Measurements from ENCODE around the gene EML1. TPM values are rescaled to one million over a fixed set of nuclear protein-coding genes. Genes with fewer than 3 reads are reported as not detected.

EML1 gene
- total RNA-seq, 2 experiments from 2014 or later = 0.91 to 1.2 TPM

DNA sequence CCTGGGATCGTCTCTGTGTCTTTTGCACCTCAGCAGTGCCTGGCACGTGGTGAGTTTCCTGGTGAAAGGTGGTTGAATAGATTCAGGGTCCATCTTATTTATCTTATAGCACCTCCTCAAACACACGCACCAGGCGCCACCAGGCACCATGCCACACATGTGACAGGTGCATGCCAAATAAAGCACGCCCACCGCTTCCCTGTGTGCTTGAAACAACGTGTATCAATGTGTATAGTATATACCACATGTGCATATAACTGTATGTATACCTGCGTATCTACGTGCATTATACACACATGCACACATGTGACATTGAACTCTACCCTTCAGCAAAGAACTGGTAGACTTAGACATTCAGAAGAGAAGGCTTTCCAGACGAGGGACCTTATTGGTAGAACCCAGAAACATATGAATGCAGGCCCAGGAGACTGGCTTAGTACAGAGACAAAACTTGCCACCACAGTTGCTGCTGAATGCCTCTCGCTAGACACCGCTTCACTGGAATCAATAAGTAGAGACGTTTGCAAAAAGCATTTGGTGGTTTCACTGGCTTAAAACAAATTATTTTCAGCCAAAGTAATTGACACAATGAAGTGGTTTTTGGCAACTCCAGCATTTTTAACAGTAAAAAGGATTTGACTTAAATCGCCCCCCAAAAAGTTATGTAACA is 10.0 kb downstream of the EML1 start:
- no peaks in the 10 kb centered on the region for H3K36me3 Mint-ChIP-seq (ENCODE audit: low read depth)
- peaks cover 10% of the 10 kb centered on the region for H3K27me3 Mint-ChIP-seq (ENCODE audit: low read depth)
- H3K27ac Mint-ChIP-seq = no peak overlapping the region
- H3K9me3 Mint-ChIP-seq = no peaks in the 10 kb centered on the region
- no peak for DNase-seq
- CTCF ChIA-PET = interaction anchor here (0.6 to 0.7 kb wide), 2 partner anchors 8 to 96 kb away, joined by 3 read pairs; no protein-coding TSS in a partner anchor
- no peak overlapping the region for H3K4me3 Mint-ChIP-seq
- intact Hi-C loops (cut with micrococcal nuclease) = no loop called here
- no peaks in the 10 kb centered on the region for H3K4me1 Mint-ChIP-seq (ENCODE audit: low read depth)

DNA sequence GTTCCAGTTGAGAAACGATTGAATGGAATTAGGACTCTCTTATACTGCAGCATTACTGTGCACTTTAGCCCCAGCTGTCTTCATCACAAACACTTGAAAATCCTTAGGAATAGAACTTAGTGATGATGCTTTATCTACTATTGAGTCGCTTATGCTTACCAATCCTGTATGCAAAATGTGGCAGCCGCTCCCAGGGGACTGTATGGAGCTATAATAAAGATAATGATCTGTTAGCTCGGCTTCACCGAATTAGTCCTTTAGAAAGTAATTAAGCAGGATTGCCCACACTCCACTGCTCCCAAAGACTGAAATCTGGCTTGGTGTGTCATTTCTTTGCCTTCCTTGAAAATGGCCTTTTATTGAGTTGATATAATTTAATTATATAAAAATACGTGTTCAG is 10.6 kb downstream of the EML1 start:
- peaks cover 10% of the 10 kb centered on the region for H3K27me3 Mint-ChIP-seq (ENCODE audit: low read depth)
- H3K27ac Mint-ChIP-seq = no peak overlapping the region
- no peak for DNase-seq
- no peaks in the 10 kb centered on the region for H3K9me3 Mint-ChIP-seq
- CTCF ChIA-PET = interaction anchor here (1.3 kb wide), 1 partner anchor 13 kb away, joined by 4 read pairs; no protein-coding TSS in a partner anchor
- no peak overlapping the region for H3K4me3 Mint-ChIP-seq
- intact Hi-C loops (cut with micrococcal nuclease) = no loop called here
- no peaks in the 10 kb centered on the region for H3K36me3 Mint-ChIP-seq (ENCODE audit: low read depth)
- H3K4me1 Mint-ChIP-seq (ENCODE audit: low read depth) = no peaks in the 10 kb centered on the region

DNA sequence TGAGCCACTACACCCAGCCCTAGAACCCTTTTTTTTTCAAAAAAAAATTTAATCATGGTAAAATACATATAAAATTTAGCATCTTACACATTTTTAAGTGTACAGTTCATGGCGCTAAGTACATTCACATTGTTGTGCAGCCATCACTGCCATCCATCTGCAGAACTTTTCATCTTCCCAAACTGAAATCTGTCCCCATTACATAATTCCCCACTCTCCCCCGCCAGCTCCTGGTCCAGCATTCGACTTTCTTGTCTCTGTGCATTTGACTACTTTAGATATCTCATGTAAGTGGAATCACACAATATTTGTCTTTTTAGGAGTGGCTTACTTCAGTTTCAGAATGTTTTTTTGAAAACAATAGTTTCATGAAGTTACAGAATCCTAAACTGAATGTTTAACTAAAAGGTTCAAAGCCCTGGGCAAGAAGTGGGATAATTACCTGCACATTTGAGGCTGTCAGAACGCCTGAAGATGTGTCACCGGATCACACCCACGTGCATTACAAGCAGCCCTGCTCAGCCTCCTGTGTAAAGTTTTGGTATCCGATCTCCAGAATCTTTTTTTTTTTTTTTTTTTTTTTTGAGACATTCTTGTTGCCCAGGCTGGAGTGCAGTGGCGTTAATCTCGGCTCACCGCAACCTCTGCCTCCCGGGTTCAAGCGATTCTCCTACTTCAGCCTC is 12.7 kb downstream of the EML1 start:
- H3K4me1 Mint-ChIP-seq (ENCODE audit: low read depth) = no peaks in the 10 kb centered on the region
- no peaks in the 10 kb centered on the region for H3K36me3 Mint-ChIP-seq (ENCODE audit: low read depth)
- H3K9me3 Mint-ChIP-seq = no peaks in the 10 kb centered on the region
- no peak overlapping the region for H3K4me3 Mint-ChIP-seq
- peaks cover 10% of the 10 kb centered on the region for H3K27me3 Mint-ChIP-seq (ENCODE audit: low read depth)
- no peak for DNase-seq
- H3K27ac Mint-ChIP-seq = no peak overlapping the region
- CTCF ChIA-PET = no interaction called here
- intact Hi-C loops (cut with micrococcal nuclease) = no loop called here

DNA sequence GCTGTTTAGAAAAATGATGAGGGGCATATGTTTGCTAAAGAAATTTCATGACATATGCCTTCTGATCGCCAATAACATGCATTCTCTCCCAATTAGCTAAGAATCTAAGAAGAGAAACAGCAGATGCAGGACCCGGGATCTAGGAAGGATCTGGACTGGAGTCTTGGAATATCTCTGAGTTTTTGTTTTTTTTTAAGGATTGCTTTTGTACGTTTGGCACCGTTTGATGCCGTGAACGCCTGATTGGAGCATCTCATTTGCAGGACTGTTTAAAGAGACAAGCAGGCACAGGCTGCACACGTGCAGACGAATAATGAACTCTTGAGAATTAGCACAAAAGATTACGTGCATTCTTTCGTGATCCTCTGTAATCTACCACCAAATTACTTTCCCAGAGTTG is 13.6 kb downstream of the EML1 start:
- H3K4me3 Mint-ChIP-seq = no peak overlapping the region
- intact Hi-C loops (cut with micrococcal nuclease) = no loop called here
- DNase-seq = no peak
- no peaks in the 10 kb centered on the region for H3K9me3 Mint-ChIP-seq
- H3K36me3 Mint-ChIP-seq (ENCODE audit: low read depth) = no peaks in the 10 kb centered on the region
- CTCF ChIA-PET = no interaction called here
- no peaks in the 10 kb centered on the region for H3K4me1 Mint-ChIP-seq (ENCODE audit: low read depth)
- H3K27me3 Mint-ChIP-seq (ENCODE audit: low read depth) = peaks cover 6% of the 10 kb centered on the region
- H3K27ac Mint-ChIP-seq = no peak overlapping the region

DNA sequence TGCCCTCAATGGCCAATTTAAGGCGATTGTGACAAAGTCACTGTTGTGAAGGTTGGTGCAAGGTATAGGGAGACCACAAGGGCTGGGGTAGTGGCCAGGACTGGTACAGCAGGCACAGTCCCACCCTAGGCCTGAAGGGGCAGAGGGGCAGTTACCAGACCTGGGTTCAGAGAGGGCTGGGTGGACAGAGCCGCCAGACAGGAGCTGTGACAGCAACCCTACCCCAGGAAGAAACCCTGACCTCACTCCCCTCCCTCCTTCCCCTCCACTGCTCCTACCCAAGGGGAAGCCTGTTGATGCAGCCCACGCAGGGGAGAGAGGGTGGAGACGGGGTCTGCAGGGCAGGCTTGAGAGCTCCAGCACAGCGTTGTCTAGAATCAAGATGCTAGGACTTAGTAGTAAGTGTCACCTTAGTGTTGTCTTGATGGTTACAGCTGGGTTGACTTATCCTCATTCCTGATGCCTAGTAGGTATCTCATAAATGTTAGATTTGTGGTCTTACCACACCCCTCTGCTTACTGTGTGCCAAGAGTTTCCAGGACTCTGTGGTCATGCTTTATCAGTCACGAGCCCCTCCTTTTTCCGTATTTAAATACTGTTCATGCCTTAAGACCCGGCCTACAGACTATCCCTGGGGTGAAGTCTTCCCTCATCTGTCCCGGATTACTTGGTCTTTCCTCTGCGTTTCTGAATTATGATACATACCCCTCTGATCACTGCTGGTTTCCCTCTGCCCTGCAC is 14.4 kb downstream of the EML1 start:
- H3K4me3 Mint-ChIP-seq = no peak overlapping the region
- intact Hi-C loops (cut with micrococcal nuclease) = no loop called here
- H3K4me1 Mint-ChIP-seq (ENCODE audit: low read depth) = no peaks in the 10 kb centered on the region
- no peak overlapping the region for H3K27ac Mint-ChIP-seq
- CTCF ChIA-PET = no interaction called here
- no peak for DNase-seq
- no peaks in the 10 kb centered on the region for H3K36me3 Mint-ChIP-seq (ENCODE audit: low read depth)
- no peaks in the 10 kb centered on the region for H3K9me3 Mint-ChIP-seq
- peaks cover 6% of the 10 kb centered on the region for H3K27me3 Mint-ChIP-seq (ENCODE audit: low read depth)

DNA sequence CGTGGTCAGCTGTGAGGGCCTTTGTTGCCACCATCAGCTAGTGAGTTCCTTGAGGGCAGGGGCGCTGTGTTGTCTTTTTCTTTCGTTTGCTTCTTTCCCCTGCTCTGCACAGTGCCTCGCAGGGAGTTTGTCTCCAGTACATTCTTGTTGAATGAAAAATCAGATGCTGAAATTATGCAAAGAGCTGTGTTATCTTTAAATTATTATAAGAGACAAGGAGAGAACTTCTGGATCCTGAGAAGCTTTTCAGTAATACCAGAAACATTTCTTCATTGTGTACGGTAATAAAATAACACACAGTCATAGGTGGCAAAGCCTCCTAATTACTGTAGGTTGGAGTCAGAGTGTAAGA is 14.9 kb downstream of the EML1 start:
- Mint-ChIP-seq H3K4me3 (no peak overlapping the region), H3K9me3 (no peaks in the 10 kb centered on the region), H3K4me1 (ENCODE audit: low read depth) (no peaks in the 10 kb centered on the region), H3K27me3 (ENCODE audit: low read depth) (peaks cover 7% of the 10 kb centered on the region), H3K27ac (no peak overlapping the region), H3K36me3 (ENCODE audit: low read depth) (no peaks in the 10 kb centered on the region)
- intact Hi-C loops (cut with micrococcal nuclease) = no loop called here
- CTCF ChIA-PET = no interaction called here
- no peak for DNase-seq

DNA sequence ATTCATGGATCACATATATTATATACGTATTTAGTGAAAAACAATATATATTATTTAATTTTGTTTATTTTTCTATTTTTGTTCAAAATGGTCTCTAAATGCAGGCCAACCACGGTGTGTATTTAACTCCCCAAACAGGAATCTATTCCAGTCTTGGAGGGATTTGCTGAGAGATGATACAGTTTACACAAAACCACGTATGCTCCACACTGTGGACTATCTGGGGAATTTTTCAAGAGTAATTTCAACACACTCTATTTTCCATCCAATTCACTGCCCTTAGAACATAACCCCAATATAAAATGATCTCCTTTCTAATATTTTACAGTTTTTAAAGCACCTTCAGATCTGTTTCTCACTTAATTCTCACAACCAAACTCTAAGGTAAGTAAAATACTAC is 15.3 kb downstream of the EML1 start:
- Mint-ChIP-seq H3K4me3 (no peak overlapping the region), H3K9me3 (no peaks in the 10 kb centered on the region), H3K27me3 (ENCODE audit: low read depth) (peaks cover 7% of the 10 kb centered on the region), H3K36me3 (ENCODE audit: low read depth) (no peaks in the 10 kb centered on the region), H3K27ac (no peak overlapping the region), H3K4me1 (ENCODE audit: low read depth) (no peaks in the 10 kb centered on the region)
- CTCF ChIA-PET = no interaction called here
- DNase-seq = no peak
- intact Hi-C loops (cut with micrococcal nuclease) = no loop called here

DNA sequence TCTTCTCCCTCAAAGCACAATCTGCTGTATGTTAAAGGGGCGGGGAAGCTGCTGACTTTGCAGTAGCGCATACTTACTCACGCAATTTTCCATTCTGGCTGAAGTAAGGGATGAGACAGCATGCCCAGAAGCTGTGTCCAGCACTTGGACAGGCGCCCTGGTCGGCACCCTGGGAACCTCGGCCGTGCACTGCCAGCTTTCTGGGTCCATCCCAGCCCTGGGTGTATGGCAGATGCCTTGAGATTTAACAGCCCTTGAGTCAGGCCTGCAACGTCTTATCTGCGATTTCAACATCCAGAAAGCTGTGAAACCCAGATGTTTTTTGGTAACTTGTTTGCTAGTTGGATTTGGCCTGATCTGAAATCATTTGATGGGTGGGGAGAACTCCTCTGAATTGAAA is 16.1 kb downstream of the EML1 start:
- no peak for DNase-seq
- no peak overlapping the region for H3K4me3 Mint-ChIP-seq
- CTCF ChIA-PET = no interaction called here
- no peak overlapping the region for H3K27ac Mint-ChIP-seq
- intact Hi-C loops (cut with micrococcal nuclease) = no loop called here
- H3K4me1 Mint-ChIP-seq (ENCODE audit: low read depth) = no peaks in the 10 kb centered on the region
- no peaks in the 10 kb centered on the region for H3K9me3 Mint-ChIP-seq
- H3K36me3 Mint-ChIP-seq (ENCODE audit: low read depth) = no peaks in the 10 kb centered on the region
- H3K27me3 Mint-ChIP-seq (ENCODE audit: low read depth) = peaks cover 10% of the 10 kb centered on the region

DNA sequence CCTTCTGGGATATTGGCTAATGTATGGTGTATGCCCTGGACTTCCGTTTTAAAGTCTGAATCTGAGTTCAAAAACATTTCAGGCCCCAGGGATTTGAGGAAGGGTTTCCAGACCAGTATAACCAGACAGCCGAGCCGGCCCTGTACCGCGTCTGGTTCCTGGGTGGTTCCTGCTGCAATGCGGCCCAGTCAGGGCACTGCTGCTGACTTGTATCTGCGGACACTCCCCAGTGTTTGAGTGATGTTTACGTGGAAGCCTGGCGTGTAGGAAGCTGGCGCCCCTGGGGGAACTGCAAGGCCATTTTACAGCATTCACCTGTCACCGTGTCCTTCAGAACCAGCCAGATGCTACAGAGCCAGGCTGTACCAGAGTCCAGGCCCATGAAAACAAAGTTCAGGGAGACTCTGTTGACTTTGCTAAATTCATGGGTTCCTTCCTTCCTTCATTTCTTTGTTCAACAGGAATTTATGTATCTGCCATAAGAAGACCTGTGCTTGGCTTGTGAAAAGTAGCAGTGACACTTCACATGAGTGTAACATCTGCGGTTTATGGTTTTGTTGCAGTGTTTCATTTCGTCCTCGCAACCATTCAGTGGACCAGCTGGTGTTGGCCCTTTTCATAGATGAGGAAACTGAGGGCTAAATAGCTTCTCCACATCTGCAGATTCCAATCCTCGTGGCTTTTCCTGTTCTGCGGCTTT is 16.8 kb downstream of the EML1 start:
- CTCF ChIA-PET = interaction anchor here (0.7 to 1.1 kb wide), 2 partner anchors 68 to 75 kb away, joined by 3 read pairs; no protein-coding TSS in a partner anchor
- Mint-ChIP-seq H3K9me3 (no peaks in the 10 kb centered on the region), H3K36me3 (ENCODE audit: low read depth) (no peaks in the 10 kb centered on the region), H3K27ac (no peak overlapping the region), H3K4me3 (no peak overlapping the region), H3K27me3 (ENCODE audit: low read depth) (peaks cover 10% of the 10 kb centered on the region), H3K4me1 (ENCODE audit: low read depth) (no peaks in the 10 kb centered on the region)
- intact Hi-C loops (cut with micrococcal nuclease) = no loop called here
- no peak for DNase-seq

DNA sequence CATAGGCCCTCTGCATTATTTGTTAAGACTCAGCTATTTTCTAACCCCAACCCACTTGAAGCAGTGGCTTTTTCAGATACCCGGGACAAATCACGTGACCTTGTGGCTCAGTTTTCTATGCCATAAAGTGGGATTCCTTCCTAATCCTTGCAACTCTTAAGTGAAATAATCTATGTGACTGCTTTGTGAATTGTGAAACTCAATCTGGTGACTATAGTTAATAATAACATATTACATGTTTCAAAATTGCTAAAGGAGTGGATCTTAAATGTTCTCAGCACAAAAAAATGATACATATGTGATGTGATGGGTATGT is 17.3 kb downstream of the EML1 start:
- Mint-ChIP-seq H3K4me3 (no peak overlapping the region), H3K9me3 (no peaks in the 10 kb centered on the region), H3K4me1 (ENCODE audit: low read depth) (no peaks in the 10 kb centered on the region), H3K36me3 (ENCODE audit: low read depth) (no peaks in the 10 kb centered on the region), H3K27me3 (ENCODE audit: low read depth) (peaks cover 10% of the 10 kb centered on the region), H3K27ac (no peak overlapping the region)
- CTCF ChIA-PET = interaction anchor here (0.7 to 1.1 kb wide), 2 partner anchors 68 to 74 kb away, joined by 3 read pairs; no protein-coding TSS in a partner anchor
- no peak for DNase-seq
- intact Hi-C loops (cut with micrococcal nuclease) = no loop called here

DNA sequence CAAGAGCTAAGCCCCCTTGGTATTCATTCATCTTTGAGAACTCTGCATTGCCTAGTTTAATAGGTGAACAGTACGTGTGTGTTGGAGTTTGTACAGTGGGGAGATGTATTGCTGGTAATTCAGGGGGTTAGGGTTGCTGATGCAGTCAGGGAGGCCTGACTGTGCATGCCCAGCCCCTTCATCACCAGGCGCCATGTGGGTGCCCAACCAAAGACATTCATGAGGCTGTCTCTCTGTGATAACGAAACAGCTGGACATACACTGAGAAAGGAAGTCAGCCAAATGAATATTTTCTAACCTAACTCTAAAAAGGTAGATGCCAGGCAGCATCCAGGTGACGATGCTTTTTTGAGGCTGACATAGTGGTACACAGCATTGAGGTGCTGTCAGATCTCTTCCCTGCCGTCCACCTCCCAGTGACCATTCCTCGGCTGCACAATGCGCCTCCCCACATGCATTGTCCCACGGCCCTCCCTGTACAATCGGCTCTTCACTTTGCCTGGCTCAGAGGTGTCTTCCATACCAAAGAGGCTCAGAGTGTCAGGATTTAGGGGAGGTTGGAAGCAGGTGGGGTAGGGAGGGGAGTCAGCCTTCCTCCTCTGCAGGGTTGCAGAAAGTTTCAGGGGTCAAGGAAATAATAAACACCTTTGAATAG is 19.0 kb downstream of the EML1 start:
- Mint-ChIP-seq H3K27me3 (ENCODE audit: low read depth) (peaks cover 8% of the 10 kb centered on the region), H3K4me3 (no peak overlapping the region), H3K27ac (no peak overlapping the region), H3K36me3 (ENCODE audit: low read depth) (no peaks in the 10 kb centered on the region), H3K9me3 (no peaks in the 10 kb centered on the region), H3K4me1 (ENCODE audit: low read depth) (no peaks in the 10 kb centered on the region)
- CTCF ChIA-PET = no interaction called here
- intact Hi-C loops (cut with micrococcal nuclease) = no loop called here
- no peak for DNase-seq

DNA sequence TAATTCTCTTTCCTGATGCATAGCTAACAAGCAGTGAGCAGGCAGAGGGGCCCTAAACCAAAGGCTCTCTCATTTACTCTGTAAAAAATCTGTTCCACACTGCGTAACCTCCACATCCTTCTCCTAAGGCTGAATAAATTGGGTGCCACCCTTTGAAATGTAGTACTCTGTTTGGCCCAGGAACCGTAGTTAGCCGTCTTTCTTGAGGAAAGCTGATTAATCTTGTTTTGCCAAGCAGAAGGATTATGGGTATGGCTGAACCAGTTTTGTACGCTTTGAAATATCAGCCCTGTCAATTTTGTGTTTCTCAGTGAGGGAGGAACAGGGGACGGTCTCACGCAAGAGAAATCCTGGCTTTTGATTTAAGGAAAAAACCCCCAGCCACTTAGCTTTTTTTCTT is 19.7 kb downstream of the EML1 start:
- peaks cover 10% of the 10 kb centered on the region for H3K27me3 Mint-ChIP-seq (ENCODE audit: low read depth)
- intact Hi-C loops (cut with micrococcal nuclease) = no loop called here
- CTCF ChIA-PET = no interaction called here
- no peak for DNase-seq
- H3K4me1 Mint-ChIP-seq (ENCODE audit: low read depth) = no peaks in the 10 kb centered on the region
- no peak overlapping the region for H3K27ac Mint-ChIP-seq
- no peak overlapping the region for H3K4me3 Mint-ChIP-seq
- no peaks in the 10 kb centered on the region for H3K36me3 Mint-ChIP-seq (ENCODE audit: low read depth)
- no peaks in the 10 kb centered on the region for H3K9me3 Mint-ChIP-seq

Data from activated naive CD4-positive, alpha-beta T cell treated with anti-CD3 and anti-CD28 coated beads for 36 hours (primary cell).